T-helper 17 cell (primary cell): ENCODE measurements around the gene ZCWPW2. TPM values are rescaled to one million over a fixed set of nuclear protein-coding genes. Genes with fewer than 3 reads are reported as not detected.

Source experiments
- ATAC-seq: fragments of 150-1000 bp; cut with Tn5 transposase; 2 replicates; pipeline ENCODE4 v1.10.0; 2021; ENCODE audit warnings: mild to moderate bottlenecking, moderate library complexity
- DNase-seq, 3 donors: peaks; one replicate each; pipeline versions ENCODE4 v3.0.0 to v3.0.0-alpha.2; 2020 to 2021
- H3K9me3 ChIP-seq: one replicate; pipeline ENCODE4 v1.7.0; 2013; ENCODE audit warnings: low read length, mild to moderate bottlenecking; ENCODE audit not compliant: control insufficient read depth, poor library complexity, severe bottlenecking
- H3K27ac Mint-ChIP-seq: one replicate; pipeline ENCODE4 v1.8.0; 2022; ENCODE audit warnings: mild to moderate bottlenecking, moderate library complexity, mixed read lengths
- H3K27me3 Mint-ChIP-seq: one replicate; pipeline ENCODE4 v1.8.0; 2022; ENCODE audit warnings: mixed read lengths
- H3K36me3 Mint-ChIP-seq: one replicate; pipeline ENCODE4 v1.8.0; 2022; ENCODE audit warnings: low read depth, mixed read lengths
- H3K4me1 Mint-ChIP-seq: one replicate; pipeline ENCODE4 v1.8.0; 2022; ENCODE audit warnings: mild to moderate bottlenecking, mixed read lengths
- H3K4me3 Mint-ChIP-seq: one replicate; pipeline ENCODE4 v1.8.0; 2022; ENCODE audit warnings: mild to moderate bottlenecking, moderate library complexity, mixed read lengths
- total RNA-seq, 4 donors: library from RNA in 2 of 4; stranded (reverse) in 2 of 4; gene quantifications; one replicate each; pipeline ENCODE4 v1.2.3 and lab custom pipeline; 2022 to 2026

ZCWPW2 gene, protein sequence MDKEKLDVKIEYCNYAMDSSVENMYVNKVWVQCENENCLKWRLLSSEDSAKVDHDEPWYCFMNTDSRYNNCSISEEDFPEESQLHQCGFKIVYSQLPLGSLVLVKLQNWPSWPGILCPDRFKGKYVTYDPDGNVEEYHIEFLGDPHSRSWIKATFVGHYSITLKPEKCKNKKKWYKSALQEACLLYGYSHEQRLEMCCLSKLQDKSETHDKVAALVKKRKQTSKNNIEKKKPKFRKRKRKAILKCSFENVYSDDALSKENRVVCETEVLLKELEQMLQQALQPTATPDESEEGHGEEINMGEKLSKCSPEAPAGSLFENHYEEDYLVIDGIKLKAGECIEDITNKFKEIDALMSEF
- total RNA-seq (under 1 TPM in 1 of 2 donors, not detected in 1; 0.30 TPM), total RNA-seq (lab: John Stamatoyannopoulos, UW) (1.4 to 4.7 reads per million in 2 donors)

DNA sequence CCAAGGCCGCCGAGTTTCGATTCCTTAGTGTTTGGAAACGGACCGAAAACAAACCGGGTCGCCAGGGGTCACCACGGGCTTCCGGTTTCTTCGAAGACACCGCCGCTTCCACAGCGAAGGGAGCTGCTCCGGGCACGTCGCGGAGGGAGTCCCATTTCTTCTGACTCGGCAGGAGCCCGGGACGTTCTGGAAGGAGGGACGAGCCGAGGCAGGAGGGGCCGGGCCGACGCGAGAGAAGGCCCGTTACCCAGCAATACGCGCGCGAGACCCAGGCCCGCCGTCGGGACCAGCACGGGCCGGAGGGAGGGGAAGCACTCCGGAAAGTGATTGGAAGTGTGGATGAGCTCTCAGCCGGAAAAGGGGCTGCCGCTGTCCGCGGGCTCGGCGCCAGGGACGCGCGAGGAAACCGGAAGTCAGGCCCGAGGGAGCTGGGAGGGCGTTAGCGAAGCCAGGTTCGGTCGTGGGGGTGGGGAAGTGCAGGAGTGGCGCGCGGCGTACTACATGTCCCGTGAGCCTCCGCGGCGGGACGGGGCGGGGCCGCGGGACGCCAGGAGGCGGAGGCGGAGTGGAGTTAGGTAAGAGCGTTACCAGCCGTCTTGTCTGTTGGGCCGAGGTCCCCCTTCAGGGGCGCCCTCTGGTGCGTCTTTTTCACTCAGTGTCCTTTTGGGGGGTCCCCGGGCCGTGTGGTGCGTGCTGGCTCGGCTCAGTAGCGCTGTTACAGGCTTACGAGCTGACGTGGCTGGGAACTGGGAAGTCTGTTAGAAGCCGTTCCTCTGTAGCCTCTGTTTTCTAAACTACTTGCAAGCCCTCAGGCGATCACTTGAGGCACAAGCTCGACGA lies at the start of gene ZCWPW2, which contains the start of gene AZI2:
Gene ZCWPW2, plus strand, starts transcription at position 93 of the 840 bp plus-strand sequence. CDS start 64,348 bp downstream, outside the sequence.
Gene AZI2, minus strand, starts transcription at position 196 of the 840 bp plus-strand sequence. CDS start 8,207 bp downstream, outside the sequence.
- Mint-ChIP-seq H3K4me1 (peaks cover 40% of the 10 kb centered on the region), H3K36me3 (peaks cover 4% of the 10 kb centered on the region), H3K27me3 (no peaks in the 10 kb centered on the region), H3K4me3 (peak within 1 kb of the TSS; percentile 95), H3K27ac (peak within 1 kb of the TSS; percentile 97)
- H3K9me3 ChIP-seq = peaks cover 3% of the 10 kb centered on the region
- ATAC-seq (peak; percentile 91), DNase-seq (peak; percentile 86 to 88 (median 87))

DNA sequence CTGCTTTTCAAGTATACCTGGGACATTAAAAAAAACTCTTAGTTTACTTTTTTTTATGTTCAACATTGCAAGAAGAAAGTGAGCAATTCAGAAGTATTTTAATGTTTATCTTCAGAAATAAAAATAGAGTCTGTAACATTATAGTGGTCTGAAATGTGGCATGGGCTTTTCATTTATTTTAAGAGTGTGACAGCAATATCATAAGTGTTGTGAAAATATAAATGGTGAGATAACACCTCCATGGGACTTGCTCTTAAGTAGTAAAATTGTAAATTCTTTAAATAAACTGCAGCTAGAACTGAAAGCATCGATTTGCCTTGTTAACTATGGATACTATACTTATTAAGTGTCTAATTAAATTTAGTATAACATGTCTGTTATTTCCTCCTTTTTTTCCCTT lies 48.8 kb upstream of the ZCWPW2 start:
- H3K27ac Mint-ChIP-seq = no peak overlapping the region
- H3K36me3 Mint-ChIP-seq = peaks cover 2% of the 10 kb centered on the region
- H3K27me3 Mint-ChIP-seq = no peaks in the 10 kb centered on the region
- ATAC-seq (no peak), DNase-seq (no peak)
- H3K4me1 Mint-ChIP-seq = peaks cover 9% of the 10 kb centered on the region
- no peaks in the 10 kb centered on the region for H3K9me3 ChIP-seq
- H3K4me3 Mint-ChIP-seq = no peak overlapping the region

DNA sequence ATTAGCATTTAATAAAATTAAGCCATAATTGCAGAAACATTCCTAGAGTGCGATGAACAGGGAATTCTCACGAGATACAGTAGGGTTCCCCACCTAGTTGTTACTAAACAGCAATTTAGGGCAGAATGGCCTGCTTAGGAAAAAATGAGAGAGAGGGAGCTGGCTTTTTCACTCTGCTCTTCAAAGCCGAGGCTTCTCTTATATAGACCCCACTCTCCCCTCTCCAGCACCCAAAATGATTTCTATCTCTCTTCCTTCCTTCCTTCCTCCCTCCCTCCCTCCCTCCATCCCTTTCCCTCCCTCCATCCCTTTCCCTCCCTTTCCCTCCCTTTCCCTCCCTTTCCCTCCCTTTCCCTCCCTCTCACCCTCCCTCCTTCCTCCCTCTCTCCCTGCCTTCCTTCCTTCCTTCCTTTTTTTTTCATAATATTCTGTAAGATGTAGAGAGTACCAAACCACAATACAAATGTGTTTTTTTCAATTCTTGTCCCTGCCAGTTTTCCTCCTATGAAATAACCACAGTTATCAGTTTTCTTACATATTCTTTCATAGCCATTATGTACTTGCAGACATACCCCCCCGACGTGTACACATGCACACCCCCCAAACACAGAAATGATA lies 48.1 kb upstream of the ZCWPW2 start:
- peaks cover under 1% of the 10 kb centered on the region for H3K36me3 Mint-ChIP-seq
- no peaks in the 10 kb centered on the region for H3K27me3 Mint-ChIP-seq
- ATAC-seq = no peak
- H3K4me1 Mint-ChIP-seq = peaks cover 7% of the 10 kb centered on the region
- no peak overlapping the region for H3K4me3 Mint-ChIP-seq
- no peak for DNase-seq
- H3K9me3 ChIP-seq = no peaks in the 10 kb centered on the region
- no peak overlapping the region for H3K27ac Mint-ChIP-seq

DNA sequence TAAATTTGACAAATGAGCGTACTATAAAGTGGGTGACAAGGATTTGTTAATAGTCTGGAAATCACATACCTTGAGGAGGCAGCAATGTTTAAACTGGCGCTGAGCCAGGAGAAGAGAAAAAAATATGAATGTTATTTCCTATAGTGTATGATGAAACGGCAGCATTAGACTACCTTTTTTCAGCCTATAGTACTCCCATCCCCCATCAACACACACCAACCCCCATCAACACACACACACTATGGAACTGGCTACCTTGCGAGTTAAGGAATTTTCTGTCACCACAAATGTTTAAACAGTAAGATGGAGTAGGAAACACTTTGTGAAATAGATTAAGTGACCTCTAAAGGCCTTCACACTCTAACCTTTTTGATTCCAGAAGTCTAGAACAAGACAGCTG lies 46.8 kb upstream of the ZCWPW2 start:
- no peak for DNase-seq
- H3K4me1 Mint-ChIP-seq = peaks cover 4% of the 10 kb centered on the region
- no peaks in the 10 kb centered on the region for H3K9me3 ChIP-seq
- H3K36me3 Mint-ChIP-seq = no peaks in the 10 kb centered on the region
- no peak overlapping the region for H3K4me3 Mint-ChIP-seq
- no peak overlapping the region for H3K27ac Mint-ChIP-seq
- no peaks in the 10 kb centered on the region for H3K27me3 Mint-ChIP-seq
- no peak for ATAC-seq

DNA sequence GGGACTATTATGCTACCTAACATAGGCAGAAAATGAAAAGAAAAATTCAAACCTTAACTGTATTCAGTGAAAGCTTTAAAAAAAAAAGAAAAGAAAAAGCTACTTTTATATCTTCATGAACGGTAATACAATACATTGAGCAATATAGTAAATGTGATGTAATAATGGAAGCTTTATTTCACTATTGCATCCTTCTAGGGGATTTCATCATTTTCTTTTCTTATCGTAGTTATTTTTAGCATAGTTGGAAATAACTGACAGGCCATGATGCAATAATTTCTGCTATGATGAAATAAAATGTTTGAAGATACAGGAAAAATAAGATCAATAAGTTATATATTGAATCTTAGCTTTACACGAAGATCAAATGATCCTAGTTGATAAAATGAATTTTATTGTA lies 40.3 kb upstream of the ZCWPW2 start:
- ATAC-seq = no peak
- no peak overlapping the region for H3K4me3 Mint-ChIP-seq

DNA sequence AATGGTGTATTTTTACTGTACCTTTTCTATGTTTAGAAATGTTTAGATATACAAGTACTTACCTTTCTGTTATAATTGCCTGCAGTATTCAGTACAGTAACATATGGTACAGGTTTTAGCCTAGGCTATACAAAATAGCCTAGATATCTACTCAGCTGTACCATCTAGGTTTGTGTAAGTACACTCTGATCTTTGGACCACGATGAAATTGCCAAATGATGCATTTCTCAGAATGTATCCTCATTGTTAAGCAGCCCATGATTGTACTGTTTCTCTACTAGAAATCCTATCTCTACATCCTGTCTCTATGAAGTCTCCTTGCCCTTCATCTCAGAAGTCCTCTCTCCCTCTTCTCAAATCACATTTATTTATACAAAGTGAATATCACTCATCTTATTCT lies 32.8 kb upstream of the ZCWPW2 start:
- peaks cover 5% of the 10 kb centered on the region for H3K36me3 Mint-ChIP-seq
- no peaks in the 10 kb centered on the region for H3K9me3 ChIP-seq
- no peak overlapping the region for H3K27ac Mint-ChIP-seq
- H3K4me1 Mint-ChIP-seq = peaks cover 11% of the 10 kb centered on the region
- DNase-seq (no peak), ATAC-seq (no peak)
- no peak overlapping the region for H3K4me3 Mint-ChIP-seq
- no peaks in the 10 kb centered on the region for H3K27me3 Mint-ChIP-seq

More for the DNA sequence above, 40.3 kb upstream of the ZCWPW2 start:
- no peak for DNase-seq
- H3K36me3 Mint-ChIP-seq = peaks cover 2% of the 10 kb centered on the region
- no peak overlapping the region for H3K27ac Mint-ChIP-seq
- no peaks in the 10 kb centered on the region for H3K27me3 Mint-ChIP-seq
- H3K4me1 Mint-ChIP-seq = peaks cover 8% of the 10 kb centered on the region
- H3K9me3 ChIP-seq = no peaks in the 10 kb centered on the region

DNA sequence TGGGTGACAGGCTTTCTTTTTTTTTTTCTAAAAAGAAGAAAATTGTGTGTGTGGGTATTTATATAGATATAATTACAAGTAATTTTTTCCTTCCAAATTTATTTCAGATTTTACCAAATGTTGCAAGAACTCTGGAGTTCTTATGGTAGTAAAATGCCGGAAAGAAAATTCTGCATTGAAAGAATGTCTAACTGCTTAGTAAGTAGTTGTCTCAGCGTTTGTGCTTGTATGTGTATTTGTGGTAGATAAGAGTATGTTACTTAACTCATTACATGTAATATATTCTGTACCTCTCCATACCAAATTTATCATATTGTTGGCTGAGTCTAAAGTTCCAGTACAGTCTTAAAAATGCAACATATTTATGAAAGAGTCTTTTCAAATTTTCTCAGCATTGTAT lies 32.3 kb upstream of the ZCWPW2 start:
- H3K4me3 Mint-ChIP-seq = no peak overlapping the region
- no peaks in the 10 kb centered on the region for H3K27me3 Mint-ChIP-seq
- peaks cover 5% of the 10 kb centered on the region for H3K36me3 Mint-ChIP-seq
- H3K27ac Mint-ChIP-seq = no peak overlapping the region
- H3K9me3 ChIP-seq = no peaks in the 10 kb centered on the region
- peaks cover 15% of the 10 kb centered on the region for H3K4me1 Mint-ChIP-seq
- no peak for DNase-seq
- ATAC-seq = no peak

DNA sequence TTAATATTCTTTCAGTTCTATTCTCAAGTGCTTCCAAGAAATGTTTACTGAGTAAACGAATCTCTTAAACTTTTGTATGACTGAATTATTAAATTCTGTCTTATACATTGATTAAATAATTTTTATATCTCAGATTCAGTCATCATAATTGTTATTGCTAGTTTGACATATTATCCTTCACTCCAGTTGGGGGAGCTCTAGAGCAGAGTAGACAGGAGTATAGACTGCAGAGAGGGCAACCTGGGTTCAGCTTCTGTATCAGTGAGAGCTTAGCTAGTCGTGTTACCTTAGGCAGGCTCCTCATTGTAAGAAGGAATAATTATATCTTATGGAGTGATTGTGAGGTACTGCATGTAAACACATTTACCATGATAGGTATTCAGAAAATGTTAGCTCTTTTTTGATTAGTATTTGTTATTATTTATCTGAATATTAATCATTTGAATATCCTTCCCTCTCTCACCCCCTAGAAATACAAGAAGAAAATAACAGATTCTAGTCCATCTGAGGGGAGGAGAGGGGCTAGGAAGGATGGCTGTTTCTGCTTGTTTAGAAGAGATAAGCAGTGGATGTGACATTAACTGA lies 31.0 kb upstream of the ZCWPW2 start:
- Mint-ChIP-seq H3K4me3 (no peak overlapping the region), H3K4me1 (peaks cover 17% of the 10 kb centered on the region), H3K27ac (no peak overlapping the region), H3K36me3 (peaks cover 5% of the 10 kb centered on the region), H3K27me3 (no peaks in the 10 kb centered on the region)
- ATAC-seq (peak; percentile 97), DNase-seq (peak in 1 of 3 donors; percentile 16)
- no peaks in the 10 kb centered on the region for H3K9me3 ChIP-seq

DNA sequence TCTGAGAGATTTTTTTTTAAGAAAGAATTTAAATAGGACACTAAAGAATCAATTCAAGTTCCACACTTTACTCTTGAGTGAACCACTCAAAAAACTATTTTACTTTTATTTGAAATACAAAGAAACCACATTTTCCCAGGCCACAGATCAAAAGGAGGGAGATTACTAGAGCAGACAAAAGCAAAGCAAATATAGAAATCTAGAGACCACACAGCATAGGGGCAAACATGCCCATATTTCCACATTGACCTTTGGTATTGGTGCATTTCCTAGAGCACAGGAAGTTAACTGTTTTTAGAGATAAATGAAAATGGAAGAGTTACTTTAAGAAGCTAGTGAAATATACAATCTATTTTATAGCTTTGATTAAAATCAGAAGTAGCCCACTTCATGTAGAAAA lies 27.5 kb upstream of the ZCWPW2 start:
- Mint-ChIP-seq H3K27me3 (no peaks in the 10 kb centered on the region), H3K4me3 (no peak overlapping the region), H3K27ac (no peak overlapping the region), H3K36me3 (peaks cover 5% of the 10 kb centered on the region), H3K4me1 (peaks cover 21% of the 10 kb centered on the region)
- DNase-seq (no peak), ATAC-seq (no peak)
- H3K9me3 ChIP-seq = no peaks in the 10 kb centered on the region

DNA sequence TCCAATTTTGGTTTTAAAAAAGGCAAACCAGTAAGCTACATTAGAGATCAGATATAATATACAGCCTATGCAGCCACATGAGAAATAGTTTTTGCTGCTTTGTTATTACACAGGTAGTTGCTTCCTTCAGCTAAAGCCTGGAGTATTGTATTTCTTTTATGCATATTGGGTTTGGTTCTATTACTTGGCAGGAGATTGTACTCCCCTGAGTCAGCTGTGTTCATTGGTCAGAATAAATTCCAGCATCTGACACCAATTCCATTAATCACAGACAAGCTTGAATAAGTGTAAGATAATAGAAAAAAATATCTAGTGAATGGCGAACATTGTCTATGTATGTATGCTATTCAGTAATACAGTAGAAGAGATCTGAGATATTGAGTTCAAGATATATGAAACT lies 26.1 kb upstream of the ZCWPW2 start:
- Mint-ChIP-seq H3K4me3 (no peak overlapping the region), H3K36me3 (peaks cover 5% of the 10 kb centered on the region), H3K4me1 (peaks cover 24% of the 10 kb centered on the region), H3K27me3 (no peaks in the 10 kb centered on the region), H3K27ac (no peak overlapping the region)
- ATAC-seq = no peak
- DNase-seq = no peak
- no peaks in the 10 kb centered on the region for H3K9me3 ChIP-seq

DNA sequence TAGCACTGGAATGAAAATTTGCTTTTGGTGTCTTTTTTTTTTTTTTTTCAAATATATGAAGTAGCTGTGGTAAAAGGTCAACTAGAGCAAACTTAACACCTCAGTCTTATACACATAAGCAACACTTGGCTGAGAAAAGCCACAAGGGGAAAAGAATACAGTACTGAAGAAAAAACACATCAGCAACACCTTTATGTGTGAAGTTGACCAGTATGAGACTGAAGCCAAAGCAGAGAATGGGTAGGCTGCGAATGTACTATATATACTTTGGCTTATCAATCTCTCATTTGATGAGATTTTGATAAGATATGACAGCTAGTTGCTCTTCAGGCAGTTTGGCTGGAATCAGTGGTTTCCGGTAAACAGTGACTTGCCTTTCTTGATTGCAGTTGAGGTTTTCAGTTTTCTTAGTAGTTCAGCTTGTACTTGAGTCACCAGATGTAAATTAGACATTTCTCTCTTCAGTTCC lies 22.0 kb upstream of the ZCWPW2 start:
- Mint-ChIP-seq H3K27ac (no peak overlapping the region), H3K4me1 (peaks cover 11% of the 10 kb centered on the region), H3K4me3 (no peak overlapping the region), H3K36me3 (no peaks in the 10 kb centered on the region), H3K27me3 (no peaks in the 10 kb centered on the region)
- ATAC-seq (peak; percentile 82), DNase-seq (no peak)
- H3K9me3 ChIP-seq = no peaks in the 10 kb centered on the region

DNA sequence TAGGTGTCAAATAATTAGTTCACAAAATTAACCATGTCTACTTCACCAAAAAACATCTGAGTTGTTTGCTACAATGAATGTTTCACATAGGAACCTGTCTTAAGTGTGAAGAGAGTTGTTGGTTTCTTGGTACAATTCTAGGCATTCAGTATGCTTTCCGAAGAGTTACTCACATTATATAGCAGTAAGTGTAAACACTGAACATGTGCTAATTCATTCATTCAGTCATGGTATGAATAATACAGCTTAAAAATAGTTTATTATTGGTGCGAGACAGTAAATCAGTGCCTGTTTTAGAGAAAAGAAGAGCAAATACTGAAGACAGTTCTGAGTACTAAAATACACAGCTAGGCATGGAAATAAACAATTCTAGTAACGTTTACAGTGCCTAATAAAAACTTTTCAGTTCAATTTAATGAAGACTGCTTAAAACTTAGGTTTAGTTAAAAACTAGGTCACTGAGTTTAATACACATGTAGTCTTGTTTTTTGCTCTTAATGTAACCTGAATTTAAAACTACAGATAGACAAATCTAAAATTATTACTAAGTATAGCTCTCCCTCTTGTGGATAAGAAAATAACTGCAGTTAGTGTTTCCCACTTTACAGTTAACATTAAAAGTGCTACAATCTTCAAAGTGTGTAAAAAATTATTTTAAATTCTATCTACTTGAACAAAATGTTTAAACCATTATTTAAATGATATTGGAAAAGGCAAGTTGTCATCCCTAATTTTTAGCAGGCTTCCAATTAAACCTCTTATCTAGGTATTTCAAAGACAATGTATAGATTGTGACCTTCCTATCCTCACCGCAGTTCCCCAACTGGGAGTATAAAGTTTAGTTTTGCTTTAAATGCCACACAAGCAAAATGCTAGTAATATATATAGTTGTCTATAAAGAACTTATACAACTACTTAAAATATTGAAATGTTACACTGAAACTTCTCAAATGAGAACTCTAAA lies 20.1 kb upstream of the ZCWPW2 start:
- Mint-ChIP-seq H3K27me3 (no peaks in the 10 kb centered on the region), H3K4me1 (peaks cover 9% of the 10 kb centered on the region), H3K36me3 (no peaks in the 10 kb centered on the region), H3K27ac (no peak overlapping the region), H3K4me3 (no peak overlapping the region)
- ATAC-seq (peak; percentile 66), DNase-seq (no peak)
- H3K9me3 ChIP-seq = no peaks in the 10 kb centered on the region
